GM10266 (cell line): Measurements from ENCODE around the gene EFCAB6.

Source experiments
- DNase-seq: peaks from one replicate; pipeline ENCODE4 v3.0.0; 2012; ENCODE audit errors: extremely low spot score
- CTCF ChIP-seq: IDR thresholded peaks from 2 replicates; pipeline ENCODE4 v1.5.1; 2012; ENCODE audit warnings: mild to moderate bottlenecking, low read depth; ENCODE audit not compliant: control insufficient read depth, insufficient read depth; ENCODE audit errors: missing control alignments

Gene EFCAB6

GRCh38 chr22:43542681-43543521, 269.2 kb downstream of the EFCAB6 start:
- TF ChIP-seq CTCF = no peak

GRCh38 chr22:43541462-43542407, 270.4 kb downstream of the EFCAB6 start:
- no peak for DNase-seq
- TF ChIP-seq CTCF = no peak

More at GRCh38 chr22:43542681-43543521, 269.2 kb downstream of the EFCAB6 start:
- no peak for DNase-seq

- no peak for DNase-seq
- no peak for TF ChIP-seq CTCF
These were observed 271.1 kb downstream of the EFCAB6 start for GRCh38 chr22:43541022-43541421.

GRCh38 chr22:43540529-43540923, 271.6 kb downstream of the EFCAB6 start:
- no peak for TF ChIP-seq CTCF
- DNase-seq = no peak

GRCh38 chr22:43539572-43540528, 272.3 kb downstream of the EFCAB6 start:
- no peak for TF ChIP-seq CTCF
- DNase-seq = no peak

- no peak for DNase-seq
- TF ChIP-seq CTCF = no peak
These were observed 275.0 kb downstream of the EFCAB6 start for GRCh38 chr22:43537019-43537585.
